Ureter (tissue), 1 donor: Measurements from ENCODE around the gene PITPNB. TPM values are rescaled to one million over a fixed set of nuclear protein-coding genes. Genes with fewer than 3 reads are reported as not detected.

Source experiments
- DNase-seq: peaks from one replicate; pipeline ENCODE4 v3.0.0-alpha.2; 2020; ENCODE audit warnings: low spot score
- total RNA-seq: library from RNA; stranded (reverse); gene quantifications from one replicate; pipeline ENCODE4 v1.2.4, GENCODE V29; 2023
- donor health status: DM: yes; HTN: yes; CAD: no.

The PITPNB gene
- total RNA-seq, 1 donor from 2014 or later: 93.7 TPM

- DNase-seq: no peak
Observed at GRCh38 chr22:27859336-27859735, 59.7 kb downstream of the PITPNB start.

GRCh38 chr22:27858626-27859025 lies 60.4 kb downstream of the PITPNB start:
- DNase-seq: no peak

- no peak for DNase-seq
Observed at GRCh38 chr22:27857443-27857842, 61.6 kb downstream of the PITPNB start.

- DNase-seq: no peak
Observed at GRCh38 chr22:27856386-27856785, 62.7 kb downstream of the PITPNB start.

GRCh38 chr22:27853424-27853823 lies 65.6 kb downstream of the PITPNB start:
- DNase-seq: no peak

GRCh38 chr22:27851974-27852746 lies 66.9 kb downstream of the PITPNB start:
- DNase-seq: no peak

- no peak for DNase-seq
Observed at GRCh38 chr22:27850000-27850521, 69.0 kb downstream of the PITPNB start.

GRCh38 chr22:27848005-27848404 lies 71.1 kb downstream of the PITPNB start:
- no peak for DNase-seq

- no peak for DNase-seq
Observed at GRCh38 chr22:27846910-27847309, 72.1 kb downstream of the PITPNB start.

GRCh38 chr22:27846248-27846757 lies 72.8 kb downstream of the PITPNB start:
- DNase-seq: no peak

- DNase-seq: no peak
Observed at GRCh38 chr22:27845644-27846043, 73.4 kb downstream of the PITPNB start.

GRCh38 chr22:27844656-27845591 lies 74.1 kb downstream of the PITPNB start:
- DNase-seq: peak; percentile 40

GRCh38 chr22:27844256-27844655 lies 74.8 kb downstream of the PITPNB start:
- DNase-seq: peak; percentile 27

- DNase-seq: no peak
Observed at GRCh38 chr22:27843441-27843840, 75.6 kb downstream of the PITPNB start.

- DNase-seq: no peak
Observed at GRCh38 chr22:27842669-27843431, 76.2 kb downstream of the PITPNB start.

GRCh38 chr22:27842201-27842600 lies 76.9 kb downstream of the PITPNB start:
- no peak for DNase-seq

- no peak for DNase-seq
Observed at GRCh38 chr22:27840436-27840835, 78.6 kb downstream of the PITPNB start.

GRCh38 chr22:27839057-27839660 lies 79.9 kb downstream of the PITPNB start:
- no peak for DNase-seq

- DNase-seq: no peak
Observed at GRCh38 chr22:27836181-27836580, 82.9 kb downstream of the PITPNB start.

- no peak for DNase-seq
Observed at GRCh38 chr22:27835446-27835845, 83.6 kb downstream of the PITPNB start.
